Tongue (tissue), 2 donors: ENCODE data around the gene SAMD10. TPM values are rescaled to one million over a fixed set of nuclear protein-coding genes. Genes with fewer than 3 reads are reported as not detected.
A peak's percentile ranks its signal among the peaks of the same experiment; 100 is the strongest.
"Not testable (repeated sequence)": the region's sequence is repeated elsewhere in the genome, so short reads cannot be mapped to it uniquely, and the experiment has no call there.

Experiments
- DNase-seq: peaks from one replicate; pipeline ENCODE4 v3.0.0-alpha.2; 2015
- total RNA-seq: library from RNA; depleted of rRNA; stranded (reverse); fragments of >200 nt; gene quantifications from one replicate; pipeline ENCODE4 v1.2.3, GENCODE V29; 2014

Gene SAMD10
- total RNA-seq, 1 donor from 2014 or later, result 2.6 TPM

DNA sequence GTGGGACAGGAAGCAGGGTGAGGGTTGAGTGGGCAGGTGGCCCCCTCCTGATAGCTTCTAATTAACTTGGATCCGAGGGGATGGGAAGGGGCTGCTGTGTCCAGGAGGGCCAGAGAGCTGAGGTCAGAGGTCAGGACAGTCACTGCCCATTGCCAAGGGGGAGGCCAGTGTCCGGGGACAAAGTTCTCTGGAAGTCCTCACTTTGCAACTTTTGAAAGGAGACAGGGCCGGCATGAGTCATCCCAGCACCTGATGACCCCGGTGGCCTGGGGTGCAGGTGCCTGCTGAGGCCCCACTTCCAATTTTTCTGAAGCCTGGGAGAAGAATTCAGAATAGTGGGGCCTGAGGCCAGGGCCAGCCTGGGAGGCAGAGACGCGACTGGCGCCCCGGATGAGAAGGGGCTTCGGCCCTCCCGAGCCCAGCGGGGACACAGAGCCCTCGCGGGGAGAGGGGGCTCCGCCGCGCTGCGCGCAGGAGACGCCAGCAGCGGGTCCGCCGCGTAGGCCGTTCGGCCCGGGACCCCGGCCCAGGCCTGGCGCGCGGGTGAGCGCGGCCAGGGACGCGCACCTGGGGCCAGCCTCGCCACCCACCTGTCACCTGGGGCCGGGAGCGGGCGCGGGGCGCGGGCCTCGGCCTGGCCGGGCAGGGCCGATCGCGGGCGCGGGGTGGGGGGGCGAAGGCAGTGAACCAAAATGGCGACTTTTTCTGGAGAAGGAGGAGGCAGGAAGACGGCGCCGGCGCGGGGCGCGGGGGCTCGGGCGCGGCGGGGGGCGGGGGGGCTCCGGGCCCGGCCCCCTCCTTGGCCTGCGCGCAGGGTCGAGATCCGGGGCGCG is 10.3 kb downstream of the SAMD10 start:
- peak; percentile 40 for DNase-seq

DNA sequence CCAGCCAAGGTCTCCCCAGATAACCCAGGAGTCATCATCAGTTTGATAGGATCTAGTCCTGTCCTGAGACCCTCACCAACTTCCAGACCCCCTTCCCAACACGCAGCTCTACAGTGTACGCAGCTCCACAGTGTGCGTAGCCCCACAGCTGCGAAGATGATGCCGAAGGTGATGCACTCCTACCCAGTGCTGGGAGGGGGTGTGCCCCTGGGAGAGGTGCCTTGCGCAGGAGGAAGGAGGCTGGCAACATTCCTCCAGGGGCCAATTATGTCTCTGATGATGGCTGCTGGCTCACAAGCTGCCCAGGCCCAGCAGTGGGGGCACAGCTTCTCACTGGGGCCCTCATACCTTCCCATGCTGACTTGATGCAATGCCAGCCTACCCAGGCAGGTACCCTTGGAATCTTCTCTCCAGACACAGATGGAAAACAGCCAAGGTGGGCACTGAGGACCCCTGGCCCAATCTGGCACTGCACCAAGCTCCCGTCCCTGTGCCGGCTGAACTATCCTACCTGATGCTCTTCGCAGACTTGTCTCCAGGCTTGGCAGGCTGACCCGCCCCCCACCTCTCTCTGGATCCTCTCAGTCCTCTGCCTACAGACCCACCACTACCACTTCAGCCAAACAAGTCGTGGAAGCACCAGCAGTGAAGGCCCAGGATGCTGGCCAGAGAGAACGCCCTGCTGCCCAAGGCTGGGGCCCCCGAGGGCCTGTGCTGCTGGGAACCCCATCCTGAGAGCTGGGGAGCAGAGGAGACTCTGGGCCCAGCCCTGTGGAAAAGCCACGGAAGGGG is 11.1 kb downstream of the SAMD10 start:
- DNase-seq, result no peak

- DNase-seq, result no peak
Measured at GRCh38 chr20:63967330-63968135, 11.9 kb downstream of the SAMD10 start.

- no peak for DNase-seq
Measured at GRCh38 chr20:63966944-63967322, 12.5 kb downstream of the SAMD10 start.

DNA sequence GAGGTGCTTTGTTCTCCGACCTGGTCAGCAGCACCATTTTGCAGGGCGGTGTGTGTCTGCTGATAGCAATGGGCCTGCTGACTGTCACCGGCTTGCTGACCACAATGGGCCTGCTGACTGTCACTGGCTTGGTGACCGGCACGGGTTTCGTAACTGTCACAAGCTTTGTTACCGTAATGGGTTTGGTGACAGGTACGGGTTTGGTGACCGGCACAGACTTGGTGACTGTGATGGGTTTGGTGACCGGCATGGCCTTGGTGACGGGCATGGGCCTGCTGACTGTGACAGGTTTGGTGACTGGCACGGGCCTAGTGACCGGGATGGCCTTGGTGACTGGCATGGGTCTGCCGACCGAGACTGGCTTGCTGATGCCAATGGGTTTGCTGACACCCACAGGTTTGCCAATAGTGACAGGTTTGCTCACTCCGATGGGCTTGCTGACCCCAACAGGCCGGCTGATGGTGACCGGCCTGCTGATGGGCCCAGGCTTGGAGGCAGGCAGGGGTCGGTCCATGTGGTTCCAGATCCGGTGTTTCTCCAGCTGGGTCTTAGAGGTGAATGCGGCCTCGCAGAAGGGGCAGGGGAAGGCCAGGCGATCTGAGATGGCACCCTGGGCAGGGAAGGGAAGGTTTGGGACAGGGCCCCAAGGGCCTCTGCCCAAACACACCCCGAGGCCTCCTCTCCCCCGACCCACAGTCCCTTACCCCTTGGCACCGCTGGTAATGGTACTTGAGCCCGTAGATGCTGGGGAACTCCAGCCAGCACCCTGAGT is 13.1 kb downstream of the SAMD10 start:
- no peak for DNase-seq

DNA sequence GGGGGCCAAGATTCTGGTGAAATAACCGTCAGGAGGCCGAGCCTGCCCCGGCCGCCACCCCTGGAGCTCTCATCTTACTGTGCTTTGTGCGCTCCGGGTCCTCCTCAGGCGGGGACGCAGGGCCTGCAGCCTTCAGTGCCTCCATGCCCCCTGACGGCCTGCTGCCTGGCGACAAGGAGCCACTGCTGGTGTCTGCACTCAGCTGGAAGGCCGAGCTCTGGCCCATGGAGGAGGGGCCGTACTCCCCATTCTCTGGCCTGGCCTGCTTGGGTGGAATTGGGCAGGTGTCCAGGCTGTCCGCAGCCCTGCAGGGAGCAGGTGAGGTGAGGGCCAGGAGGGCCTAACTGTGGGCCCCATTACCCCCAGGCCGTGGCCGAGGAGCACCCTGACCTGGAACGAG is 15.0 kb downstream of the SAMD10 start:
- DNase-seq, result no peak

DNA sequence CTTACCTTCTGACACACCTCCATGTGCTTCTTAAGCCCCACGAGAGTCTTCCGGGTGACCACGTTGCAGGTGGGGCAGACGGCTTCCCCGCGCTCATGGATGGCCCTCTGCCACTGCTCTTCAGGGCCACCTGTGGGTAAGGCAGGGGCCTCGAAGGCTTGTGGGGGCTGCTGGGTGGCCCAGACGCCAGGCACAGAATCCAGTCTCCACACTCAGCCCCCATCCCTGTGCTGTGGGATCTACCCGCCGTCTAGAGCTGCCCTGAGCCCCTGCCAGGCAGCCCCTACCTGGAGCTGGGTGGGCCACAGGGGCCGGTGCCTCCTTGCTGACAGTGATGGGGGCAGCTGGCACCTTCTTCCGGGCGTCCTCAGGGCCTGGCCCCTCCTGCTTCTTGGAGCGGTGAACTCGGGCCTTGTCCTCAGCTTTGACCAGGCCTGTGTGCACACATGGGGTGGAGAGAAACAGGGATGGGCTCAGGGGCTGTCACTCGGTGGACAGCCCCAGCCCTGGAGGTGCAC is 15.6 kb downstream of the SAMD10 start:
- no peak for DNase-seq

GRCh38 chr20:63963348-63963741 is 16.1 kb downstream of the SAMD10 start:
- DNase-seq, result no peak

- DNase-seq, result no peak
Measured at GRCh38 chr20:63962426-63963347, 16.8 kb downstream of the SAMD10 start.

GRCh38 chr20:63961664-63962425 is 17.6 kb downstream of the SAMD10 start:
- no peak for DNase-seq

- DNase-seq, result not testable (repeated sequence)
Measured at GRCh38 chr20:63960654-63961621, 18.5 kb downstream of the SAMD10 start.

DNA sequence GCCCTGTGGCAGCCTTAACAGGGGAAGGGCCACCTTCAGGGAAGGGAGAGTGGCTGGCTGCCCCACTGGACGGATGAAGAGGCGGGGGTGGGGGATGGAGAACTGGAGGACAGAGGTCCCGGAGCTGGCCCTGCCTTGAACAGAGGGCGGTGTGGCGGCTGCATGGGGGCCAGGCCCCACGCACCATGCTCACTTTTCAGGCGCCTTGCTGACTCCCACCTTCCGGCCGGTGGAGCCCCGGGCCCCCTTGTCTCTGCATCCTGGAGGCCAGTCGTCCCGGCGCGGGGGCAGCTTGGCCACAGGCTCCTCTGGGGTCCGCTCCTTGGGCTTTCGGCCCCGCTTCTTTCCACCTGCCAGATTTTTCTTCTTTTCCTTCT is 19.8 kb downstream of the SAMD10 start:
- DNase-seq, result no peak

DNA sequence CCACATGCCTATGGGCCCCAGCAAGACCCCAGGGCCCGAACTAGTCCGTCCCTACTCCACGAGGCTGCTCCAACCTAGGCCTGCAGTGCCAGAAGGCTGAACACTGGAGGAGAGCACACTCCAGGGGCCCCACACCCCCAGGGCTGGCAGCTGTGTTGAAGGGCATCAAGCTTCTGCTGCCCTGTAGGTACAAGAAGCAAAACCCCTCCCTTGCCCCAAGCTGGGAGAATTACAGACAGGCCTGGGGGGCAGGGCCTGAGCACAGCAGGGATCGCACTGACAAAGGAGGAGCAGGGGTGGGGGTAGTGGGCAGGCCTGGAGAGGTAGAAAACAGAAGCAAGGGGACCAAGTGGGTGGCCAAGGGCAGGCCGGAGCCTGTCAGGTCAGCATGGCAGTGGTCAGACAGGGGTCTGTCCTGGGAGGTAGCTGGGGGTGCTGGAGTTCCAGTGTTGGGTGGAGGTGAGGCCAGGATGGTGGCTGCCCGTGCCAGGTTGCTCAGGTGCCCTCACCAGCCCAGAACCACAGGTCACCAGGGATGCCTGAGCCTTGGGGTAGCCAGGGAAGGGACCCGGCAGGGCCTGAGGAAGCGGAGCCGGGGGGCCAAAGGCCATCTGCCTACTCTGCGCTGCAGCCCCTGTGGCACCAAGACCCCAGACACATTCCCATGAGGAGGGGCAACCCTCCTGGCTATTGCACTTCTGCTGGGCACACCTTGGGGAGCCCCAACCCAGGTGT is 20.3 kb downstream of the SAMD10 start:
- DNase-seq, result no peak

- no peak for DNase-seq
Measured at GRCh38 chr20:63958471-63958870, 21.0 kb downstream of the SAMD10 start.

DNA sequence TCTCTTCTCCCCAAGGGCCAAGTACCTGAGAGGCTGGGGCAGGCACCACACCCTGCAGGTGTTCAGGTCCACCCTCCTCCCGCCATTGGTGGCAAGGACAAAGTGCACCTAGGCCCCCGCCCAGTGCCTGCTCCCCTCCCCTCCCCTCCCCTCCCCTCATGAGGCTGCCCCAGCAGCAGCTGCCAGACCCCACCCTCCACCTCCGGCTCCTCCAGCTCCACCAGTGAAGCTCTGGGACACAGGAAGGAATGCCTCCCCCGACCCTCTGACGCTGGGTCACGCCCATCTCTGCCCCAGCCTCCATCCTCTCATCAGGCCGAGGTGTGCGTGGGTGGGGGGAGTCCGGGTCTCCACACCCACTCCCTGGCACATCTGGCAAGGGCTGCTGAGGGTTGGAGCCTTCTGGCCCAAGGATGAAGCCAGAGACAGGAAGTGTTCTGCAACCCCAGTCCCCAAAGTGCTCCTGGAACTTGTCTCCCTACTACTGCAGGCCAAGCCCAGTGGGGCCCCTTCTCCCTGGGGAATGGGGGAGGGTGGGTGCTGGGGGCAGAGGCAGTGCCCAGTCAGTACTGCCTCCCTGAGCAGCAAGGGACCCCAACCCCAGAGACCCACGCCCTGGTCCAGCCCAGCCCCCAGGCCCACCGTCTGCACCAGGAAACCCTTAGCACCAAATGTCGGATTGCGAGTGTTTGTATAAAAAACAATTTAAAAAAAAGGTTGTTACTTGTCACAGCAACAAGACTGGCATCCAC is 21.6 kb downstream of the SAMD10 start:
- peak; percentile 65 for DNase-seq

GRCh38 chr20:63957004-63957689 is 22.3 kb downstream of the SAMD10 start:
- peak; percentile 86 for DNase-seq

DNA sequence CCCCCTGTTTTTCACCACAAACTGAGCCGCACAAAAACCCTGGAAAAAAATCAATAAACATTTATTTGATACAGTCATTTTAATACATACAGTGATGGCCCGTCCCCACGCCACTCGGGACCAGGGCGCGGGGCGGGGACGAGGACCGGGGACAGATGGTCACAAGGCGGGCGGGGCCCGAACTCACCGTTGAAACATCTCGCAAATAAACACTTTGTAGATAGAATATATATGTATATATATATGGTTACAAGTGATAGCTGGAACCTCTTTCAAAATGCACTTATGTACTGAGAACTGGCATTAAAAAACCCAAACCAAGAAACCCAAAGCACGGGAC is 22.8 kb downstream of the SAMD10 start:
- DNase-seq, result no peak
